SH-SY5Y (cell line): ENCODE data around the gene CCDC40.

Source experiments
- GATA2 ChIP-seq: IDR thresholded peaks from 2 replicates; pipeline ENCODE4 v1.6.1; 2011; ENCODE audit warnings: mild to moderate bottlenecking, low read depth, low read length
- GATA3 ChIP-seq: IDR thresholded peaks from 2 replicates; pipeline ENCODE4 v1.6.1; 2011; ENCODE audit warnings: low read depth, mild to moderate bottlenecking, low read length, moderate library complexity

DNA sequence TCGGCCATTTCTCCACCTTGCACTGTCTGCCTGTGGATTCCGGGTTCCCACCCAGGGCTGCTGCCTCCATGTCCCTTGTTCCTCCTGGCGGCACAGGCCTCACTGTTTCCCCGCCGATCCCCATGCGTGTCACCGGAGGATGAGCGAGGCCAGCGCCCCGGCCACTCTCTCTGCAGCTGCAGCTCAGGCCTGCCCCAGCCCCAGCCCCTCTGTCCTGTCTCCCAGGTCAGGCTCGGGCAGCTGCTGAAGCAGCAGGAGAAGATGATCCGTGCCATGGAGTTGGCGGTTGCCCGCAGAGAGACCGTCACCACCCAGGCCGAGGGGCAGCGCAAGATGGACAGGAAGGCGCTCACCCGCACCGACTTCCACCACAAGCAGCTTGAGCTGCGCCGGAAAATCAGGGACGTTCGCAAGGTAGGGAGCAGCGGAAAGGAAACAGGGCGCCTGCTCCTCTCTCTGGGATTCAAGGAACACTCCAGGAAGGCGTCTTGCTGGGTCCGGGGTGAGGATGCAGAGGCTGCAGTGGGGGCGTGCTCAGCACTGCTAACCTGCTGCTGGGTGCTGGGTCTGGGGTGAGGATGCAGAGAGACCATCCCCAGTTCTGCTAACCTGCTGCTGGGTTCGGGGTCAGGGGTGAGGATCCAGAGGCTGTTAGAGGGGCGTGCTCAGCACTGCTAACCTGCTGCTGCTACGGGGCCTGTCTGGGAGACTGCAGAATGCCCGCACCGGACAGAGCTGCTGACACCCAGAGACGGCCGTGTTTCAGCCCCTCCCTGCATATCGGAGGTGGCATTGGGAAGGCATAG, 58.8 kb downstream of the CCDC40 start:
- TF ChIP-seq GATA2, result no peak
- TF ChIP-seq GATA3, result no peak
